ENCODE data around the gene SEMA4D.
"Not testable (repeated sequence)": the region's sequence is repeated elsewhere in the genome, so short reads cannot be mapped to it uniquely, and the experiment has no call there.

Gene SEMA4D

DNA sequence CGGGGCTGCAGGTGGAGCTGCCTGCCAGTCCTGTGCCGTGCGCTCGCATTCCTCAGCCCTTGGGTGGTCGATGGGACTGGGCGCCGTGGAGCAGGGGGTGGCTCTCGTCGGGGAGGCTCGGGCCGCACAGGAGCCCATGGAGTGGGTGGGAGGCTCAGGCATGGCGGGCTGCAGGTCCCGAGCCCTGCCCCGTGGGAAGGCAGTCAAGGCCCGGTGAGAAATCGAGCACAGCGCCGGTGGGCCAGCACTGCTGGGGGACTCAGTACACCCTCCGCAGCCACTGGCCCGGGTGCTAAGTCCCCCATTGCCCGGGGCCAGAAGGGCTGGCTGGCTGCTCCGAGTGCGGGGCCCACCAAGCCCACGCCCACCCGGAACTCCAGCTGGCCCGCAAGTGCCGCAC, 17.5 kb downstream of the SEMA4D start:
- DNase-seq: not testable (repeated sequence)

DNA sequence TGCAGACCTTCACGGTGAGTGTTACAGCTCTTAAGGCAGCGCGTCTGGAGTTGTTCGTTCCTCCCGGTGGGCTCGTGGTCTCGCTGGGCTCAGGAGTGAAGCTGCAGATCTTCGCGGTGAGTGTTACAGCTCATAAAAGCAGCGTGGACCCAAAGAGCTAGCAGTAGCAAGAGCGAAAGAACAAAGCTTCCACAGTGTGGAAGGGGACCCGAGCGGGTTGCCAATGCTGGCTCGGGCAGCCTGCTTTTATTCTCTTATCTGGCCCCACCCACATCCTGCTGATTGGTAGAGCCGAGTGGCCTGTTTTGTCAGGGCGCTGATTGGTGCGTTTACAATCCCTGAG, 18.3 kb downstream of the SEMA4D start:
- DNase-seq: not testable (repeated sequence)

DNA sequence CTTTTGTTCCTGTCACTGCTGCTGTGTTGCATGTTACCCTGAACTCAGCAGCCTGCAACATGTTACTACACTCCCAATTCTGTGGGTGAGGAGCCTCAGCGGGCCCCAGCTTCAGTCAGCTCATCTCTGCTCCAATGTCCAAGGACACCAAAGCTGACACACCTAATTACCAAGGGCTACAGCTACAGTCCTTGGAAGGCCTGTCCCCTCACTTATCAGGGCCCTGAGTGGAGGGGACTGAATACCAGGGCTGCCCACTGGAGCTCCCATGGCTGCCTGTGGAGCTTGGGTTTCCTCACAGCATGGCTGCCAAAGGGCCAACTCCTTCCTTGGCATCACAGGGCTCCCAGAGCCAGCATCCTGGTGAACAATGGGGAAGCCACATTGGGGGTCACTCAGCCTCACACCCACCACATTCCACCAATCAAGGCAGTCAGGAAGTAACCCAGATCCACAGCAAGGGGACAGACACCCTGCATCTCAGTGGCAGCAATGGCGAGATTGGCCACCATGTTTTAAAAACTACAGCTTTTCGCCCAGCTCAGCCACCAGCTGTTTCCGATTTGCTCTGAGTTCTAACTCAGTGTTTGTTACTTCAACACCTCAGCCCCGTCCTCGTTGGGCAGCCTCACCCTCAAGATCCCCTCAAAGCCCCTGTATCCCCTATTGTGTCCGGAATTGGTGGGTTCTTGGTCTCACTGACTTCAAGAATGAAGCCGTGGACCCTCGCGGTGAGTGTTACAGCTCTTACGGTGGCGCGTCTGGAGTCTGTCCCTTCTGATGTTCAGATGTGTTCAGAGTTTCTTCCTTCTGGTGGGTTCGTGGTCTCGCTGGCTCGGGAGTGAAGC, 18.9 kb downstream of the SEMA4D start:
- no peak for DNase-seq

DNA sequence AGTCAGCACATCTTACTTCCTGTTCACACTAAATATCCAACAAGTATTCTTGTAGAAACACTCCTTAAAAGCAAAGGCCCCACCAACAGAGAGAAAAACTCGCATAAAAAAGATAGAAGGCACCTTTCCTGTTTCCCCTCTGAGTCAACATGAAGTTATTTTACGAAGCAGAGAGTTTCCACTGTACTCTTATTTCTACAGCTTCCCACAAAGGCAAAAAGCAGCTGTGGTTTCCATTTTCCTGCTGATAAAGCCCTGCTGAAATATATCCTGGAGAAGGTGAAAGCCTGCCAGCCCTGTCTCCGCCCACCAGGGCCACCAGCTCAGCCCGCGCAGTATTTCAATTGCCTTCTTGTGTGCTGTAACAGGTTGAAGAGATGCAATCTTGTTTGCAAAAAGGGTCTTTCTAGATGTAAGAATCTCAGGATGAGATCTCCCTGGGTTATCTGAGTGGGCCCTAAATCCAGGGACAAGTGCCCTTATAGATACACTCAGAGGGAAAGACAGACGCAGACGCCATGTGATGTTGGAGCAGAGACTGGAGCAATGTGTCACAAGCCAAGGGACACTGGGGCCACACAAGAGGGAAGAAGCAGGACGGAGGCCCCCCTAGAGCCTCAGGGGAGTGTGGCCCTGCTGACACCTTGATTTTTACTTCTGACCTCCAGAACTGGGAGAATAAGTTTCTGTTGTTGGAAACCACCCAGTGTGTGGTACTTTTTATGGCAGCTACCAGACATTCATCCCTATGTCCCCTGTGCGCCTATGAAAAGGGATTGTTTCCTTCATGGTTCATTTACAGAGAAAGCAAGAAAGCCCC, 19.9 kb downstream of the SEMA4D start:
- DNase-seq: no peak

DNA sequence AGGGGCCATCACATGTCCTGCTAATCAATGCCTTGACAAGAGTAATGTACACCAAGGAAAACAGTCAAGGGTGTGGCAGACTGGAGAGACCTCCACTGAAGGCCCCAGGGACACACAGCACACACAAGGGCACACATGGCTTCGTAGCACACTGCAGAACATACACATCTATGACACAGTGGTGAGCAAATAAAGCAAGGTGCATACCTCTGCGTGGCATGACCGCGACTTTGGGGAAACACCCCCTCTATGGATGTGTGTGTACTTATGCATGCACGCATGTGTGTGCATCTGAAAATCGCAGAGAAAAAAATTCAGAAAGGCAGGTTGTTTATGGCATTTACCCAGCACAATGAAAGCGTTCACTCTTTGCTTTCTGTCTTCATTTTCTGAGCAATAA, 20.5 kb downstream of the SEMA4D start:
- no peak for DNase-seq

DNA sequence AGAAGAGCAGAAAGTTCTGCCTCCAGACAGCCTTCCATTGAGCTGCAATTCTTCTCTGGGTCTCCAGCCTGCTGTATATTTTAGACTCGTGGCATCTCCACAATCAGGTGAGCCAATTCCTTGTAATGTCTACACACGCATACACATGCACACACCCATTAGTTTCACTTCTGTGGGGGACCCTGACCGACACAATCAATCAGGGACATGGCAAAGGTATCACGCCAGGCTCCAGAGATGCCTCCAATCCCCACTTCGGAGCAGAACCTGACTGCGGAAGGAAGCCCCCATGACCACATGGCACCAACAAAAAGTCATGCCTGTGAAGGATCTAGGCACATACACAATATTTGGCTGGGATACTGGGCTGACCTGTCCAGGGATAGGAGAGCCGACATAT, 21.4 kb downstream of the SEMA4D start:
- DNase-seq: no peak

DNA sequence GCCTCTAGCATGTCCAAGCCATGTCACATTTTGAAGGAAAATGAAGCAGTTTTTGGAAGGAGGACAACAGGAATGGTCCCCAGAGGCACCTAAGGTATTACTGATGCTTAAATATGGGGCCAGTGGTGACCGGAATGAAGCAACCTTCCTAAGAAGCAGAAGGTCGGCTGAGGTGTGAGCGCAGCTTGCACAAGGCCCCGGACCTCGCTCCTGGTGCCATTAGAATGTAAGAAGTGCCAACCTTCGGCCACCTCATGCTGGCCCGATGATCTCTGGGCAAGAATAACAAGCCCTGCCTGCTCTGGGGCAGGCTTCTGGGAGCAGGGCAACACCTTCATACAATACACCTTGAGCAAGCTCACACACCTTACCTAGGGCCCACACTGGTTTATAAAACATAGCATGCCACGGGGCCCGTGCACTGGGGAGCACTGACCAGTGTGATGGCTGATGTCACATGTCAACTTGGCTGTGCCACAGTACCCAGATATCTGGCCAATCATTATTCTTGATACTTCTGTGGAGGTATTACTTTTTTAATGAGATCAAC, 21.9 kb downstream of the SEMA4D start:
- no peak for DNase-seq

DNA sequence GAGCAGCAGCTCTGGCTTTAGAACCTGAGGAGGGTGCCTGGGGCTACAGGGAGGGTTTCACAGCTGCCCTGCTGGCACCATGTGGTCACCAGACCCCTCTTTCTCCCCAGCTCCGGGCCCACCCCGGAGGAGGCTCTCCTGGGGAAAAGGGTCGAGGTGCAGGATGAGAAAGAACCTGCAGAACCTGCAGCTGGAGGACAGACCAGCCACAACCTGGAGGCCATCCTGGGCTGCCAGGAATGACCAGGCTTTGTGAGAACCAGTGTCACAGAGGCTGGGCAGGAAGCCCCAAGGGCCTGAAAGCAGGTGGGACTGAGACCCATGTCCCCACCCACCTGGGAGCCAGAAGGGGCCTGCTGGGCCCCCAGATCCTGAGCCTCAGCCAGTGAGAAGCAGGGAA, 23.0 kb downstream of the SEMA4D start:
- DNase-seq: no peak

DNA sequence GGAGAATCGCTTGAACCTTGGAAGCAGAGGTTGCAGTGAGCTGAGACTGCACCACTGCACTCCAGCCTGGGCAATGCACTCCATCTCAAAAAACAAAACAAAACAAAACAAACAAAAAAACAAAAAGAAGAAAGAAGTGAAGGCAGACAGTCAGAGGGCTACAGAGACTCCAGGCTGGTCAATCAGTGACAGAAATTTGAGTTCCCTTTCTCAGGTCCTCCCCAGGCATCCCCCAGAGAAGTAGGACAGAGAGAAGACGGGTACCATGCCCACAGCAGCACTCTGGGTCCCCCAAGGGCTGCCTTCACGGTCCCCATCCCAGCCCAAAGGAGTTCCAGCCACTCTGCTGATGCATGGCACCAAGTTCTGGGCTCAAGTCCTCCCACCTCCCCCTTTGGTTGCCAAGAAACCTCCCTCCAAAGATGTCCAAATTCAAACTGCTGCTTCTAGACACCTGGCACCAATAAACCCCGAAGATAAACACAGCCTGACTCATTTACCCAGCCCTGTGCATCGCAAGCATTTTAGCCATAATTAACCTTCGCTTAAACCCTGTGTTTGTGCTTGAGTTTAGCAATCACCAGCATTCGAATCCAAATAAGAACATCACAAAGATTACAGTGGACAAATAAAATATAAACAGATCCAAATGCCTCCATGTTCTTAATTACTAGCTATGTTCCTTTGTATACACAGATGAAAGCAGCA, 24.0 kb downstream of the SEMA4D start:
- DNase-seq: no peak

DNA sequence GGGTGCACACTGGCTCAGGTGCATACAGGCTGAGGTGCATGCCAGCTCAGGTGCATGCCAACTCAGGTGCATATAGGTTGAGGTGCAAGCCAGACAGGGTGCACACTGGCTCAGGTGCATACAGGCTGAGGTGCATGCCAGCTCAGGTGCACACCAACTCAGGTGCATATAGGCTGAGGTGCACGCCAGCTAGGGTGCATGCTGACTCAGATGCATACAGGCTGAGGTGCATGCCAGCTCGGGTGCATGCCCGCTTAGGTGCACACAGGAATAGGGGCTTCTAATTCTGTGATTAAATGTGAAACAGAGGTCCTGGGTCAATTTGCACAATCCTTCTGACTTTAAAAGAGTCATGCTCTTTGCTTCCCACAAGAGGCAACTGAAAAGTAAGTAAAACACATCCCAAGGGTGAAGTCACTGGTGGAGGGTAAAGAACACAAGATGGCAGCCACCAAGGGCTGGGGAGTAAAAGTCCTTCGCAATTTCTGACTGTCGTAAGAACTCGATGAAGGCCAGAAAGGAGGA, 26.1 kb downstream of the SEMA4D start:
- not testable (repeated sequence) for DNase-seq

DNA sequence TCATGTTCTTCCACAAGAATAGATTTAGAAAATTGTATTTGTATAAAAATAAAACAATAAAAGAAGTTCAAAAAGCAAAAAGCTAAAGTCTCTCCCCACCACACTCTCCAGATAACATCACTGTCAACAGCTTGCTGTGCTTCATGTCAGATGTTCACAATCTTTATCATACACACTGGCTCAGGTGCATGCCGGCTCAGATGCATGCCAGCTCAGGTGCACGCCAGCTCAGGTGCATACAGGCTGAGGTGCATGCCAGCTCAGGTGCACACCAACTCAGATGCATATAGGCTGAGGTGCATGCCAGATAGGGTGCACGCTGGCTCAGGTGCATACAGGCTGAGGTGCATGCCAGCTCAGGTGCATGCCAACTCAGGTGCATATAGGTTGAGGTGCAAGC, 26.5 kb downstream of the SEMA4D start:
- DNase-seq: no peak

DNA sequence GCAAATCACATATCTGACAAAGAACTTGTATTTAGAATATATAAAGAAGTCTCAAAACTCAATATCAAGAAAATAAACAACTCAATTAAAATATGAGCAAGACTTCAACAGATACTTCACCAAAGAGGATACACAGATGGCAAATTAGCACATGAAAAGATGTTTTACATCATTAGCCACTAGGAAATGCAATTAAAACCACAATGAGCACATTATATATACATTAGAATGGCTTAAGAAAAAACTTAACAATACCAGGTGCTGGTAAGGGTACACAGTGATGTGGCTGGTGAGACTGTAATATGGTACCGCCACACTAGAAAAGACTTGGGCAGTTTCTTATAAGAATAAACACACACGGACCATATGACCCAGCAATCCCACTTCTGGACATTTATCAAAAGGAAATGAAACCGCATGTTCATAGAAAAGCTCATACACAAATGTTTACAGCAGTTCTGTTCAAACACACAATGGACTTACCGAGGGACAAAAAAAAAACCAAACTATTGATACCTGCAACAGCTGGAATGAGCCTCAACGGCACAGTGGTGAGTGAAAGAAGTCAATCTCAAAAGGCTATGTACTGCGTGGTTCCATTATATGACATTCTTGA, 27.6 kb downstream of the SEMA4D start:
- peak; percentile 17 for DNase-seq

DNA sequence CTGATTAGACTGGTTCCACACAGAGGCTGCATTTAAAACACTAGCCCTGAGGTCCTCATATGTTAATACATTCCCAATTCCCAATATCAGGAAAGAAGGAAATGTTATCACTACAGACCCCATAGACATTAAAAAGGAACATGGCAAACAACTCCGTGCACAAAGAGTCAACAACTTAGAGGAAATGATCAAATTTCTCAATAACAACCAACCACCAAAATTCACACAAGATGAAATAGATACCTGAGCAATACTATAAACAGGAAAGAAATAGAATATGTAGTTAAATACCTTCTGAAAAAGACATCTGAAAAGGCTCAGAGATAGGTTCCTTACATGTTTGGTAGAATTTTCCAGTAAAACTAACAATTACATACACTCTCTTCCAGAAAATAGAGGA, 28.9 kb downstream of the SEMA4D start:
- no peak for DNase-seq

DNA sequence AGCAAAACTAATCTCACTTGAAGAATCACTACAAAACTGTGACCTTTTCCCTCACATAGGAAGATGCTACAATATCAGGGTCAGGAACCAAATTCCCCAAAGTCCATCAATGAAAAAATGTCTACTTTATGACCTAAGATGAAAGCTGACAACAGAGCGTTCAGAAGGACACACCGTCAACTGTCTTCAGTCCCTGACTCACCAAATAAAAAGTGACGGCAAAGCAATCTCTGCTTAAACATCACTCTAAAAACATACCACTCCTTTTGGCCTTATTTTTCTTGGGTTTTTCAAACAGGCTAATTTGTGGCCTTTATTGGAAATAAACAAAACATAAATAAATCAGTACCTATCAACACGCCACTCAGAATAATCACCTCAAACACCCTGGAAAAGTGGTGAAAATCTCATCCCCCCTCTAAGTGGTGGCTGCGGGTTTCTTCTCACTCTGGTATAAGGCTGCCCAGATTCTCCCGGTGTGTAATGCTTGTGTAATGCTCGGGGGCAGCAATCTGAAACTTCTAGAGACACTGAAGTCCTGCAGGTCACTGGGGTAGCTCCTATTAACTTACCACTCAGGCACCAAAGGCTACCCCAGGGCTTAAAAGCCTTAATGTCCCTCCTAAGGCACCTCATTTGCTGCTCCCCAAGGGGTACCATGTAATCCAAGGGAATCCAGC, 29.5 kb downstream of the SEMA4D start:
- DNase-seq: no peak

DNA sequence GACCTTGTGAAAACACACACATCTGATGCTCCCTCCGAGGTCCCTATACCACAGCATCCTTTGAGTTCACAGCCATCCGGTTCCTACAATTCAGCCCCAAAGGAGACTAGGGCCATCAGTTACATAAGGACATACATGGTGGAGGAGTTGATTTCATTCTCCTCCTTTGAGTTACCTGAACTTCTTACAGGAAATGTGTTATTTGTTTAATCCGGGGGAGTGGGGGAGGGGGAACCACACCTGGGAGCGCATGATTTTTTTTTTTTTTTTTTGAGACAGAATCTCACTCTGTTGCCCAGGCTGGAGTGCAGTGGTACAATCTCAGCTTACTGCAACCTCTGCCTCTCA, 30.7 kb downstream of the SEMA4D start:
- no peak for DNase-seq

DNA sequence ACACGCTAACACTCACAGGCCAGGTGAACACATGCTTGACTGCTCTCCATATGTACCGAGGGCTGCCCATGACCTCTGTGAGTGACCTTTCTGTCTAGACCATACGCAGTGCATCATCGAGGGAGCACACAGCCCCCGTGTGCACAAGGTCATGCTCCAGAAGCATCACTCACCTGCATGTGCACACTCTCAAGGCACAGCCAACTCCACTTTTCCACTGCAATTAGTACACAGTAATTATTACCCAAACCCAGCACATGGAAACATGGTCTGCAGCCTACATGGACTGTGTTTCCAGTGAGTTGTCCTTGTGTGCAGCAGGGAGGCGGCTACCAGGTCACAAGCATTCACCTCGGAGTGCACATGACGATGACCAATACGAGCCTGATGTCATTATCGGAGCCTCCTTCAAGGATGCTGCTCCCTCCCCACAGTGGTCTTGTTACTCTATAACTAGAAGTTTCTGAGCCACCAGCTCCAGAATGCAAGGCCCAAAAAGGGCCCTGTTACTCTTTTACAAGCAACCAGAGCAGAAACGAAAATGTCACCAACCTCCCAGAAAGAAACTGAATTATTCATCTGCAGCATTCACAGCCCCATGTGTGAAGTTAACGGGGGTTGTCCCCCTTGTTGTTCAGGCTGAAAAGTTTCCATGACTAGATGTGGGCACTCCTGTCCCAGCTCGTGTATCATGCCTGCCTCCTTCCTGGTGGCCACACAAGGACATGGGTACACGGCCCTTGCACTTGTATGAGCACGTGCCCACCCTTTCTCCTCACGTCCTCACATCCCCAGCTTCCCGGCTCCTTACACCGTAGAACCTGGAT, 31.2 kb downstream of the SEMA4D start:
- no peak for DNase-seq

DNA sequence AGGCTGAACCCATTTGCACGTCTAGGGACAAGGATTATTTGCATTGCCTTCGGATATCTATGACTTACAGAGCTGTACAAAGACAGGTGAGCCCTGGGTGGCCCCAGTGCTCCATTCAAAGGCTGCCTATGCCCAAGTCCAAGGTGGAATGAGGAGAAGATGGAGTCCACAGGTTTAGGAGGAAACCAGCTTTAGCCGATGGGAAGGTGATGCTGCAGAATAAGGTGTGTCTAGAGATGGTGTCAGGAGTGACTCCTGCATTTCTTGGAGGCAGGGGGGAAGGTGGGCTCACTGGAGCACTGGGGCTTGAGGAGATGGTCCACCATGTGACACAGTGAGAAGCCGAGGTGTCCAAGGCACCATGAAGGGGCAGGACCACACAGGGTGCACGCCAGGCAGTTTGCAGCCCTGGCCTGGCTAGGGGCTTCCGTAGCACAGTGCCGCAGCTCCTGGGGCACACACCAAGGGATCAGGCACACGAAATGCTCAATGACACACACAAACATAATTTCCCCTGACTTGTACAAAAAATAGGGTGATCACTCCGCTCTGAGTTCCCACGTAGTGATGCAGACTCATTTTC, 32.1 kb downstream of the SEMA4D start:
- DNase-seq: no peak

DNA sequence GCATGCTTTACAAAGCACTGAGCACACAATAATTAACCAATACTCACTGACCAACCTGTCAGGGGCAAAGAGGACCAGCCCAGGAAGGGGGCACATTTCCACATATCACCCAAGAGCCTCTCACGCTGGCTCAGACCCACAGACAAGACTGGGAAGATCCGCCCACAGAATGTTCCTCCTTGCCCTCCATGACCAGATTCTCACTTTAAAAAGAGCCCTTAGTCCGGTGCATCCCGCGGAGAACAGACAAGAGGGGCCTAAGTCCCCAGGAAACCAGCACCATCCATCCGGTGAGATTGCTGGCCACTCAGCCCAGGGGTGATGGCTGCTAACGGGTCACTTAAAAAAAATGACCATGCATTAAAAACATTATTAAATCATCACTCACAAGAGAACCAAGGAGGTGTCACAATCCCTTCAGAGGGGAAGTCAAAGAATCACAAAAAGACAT, 32.9 kb downstream of the SEMA4D start:
- no peak for DNase-seq

DNA sequence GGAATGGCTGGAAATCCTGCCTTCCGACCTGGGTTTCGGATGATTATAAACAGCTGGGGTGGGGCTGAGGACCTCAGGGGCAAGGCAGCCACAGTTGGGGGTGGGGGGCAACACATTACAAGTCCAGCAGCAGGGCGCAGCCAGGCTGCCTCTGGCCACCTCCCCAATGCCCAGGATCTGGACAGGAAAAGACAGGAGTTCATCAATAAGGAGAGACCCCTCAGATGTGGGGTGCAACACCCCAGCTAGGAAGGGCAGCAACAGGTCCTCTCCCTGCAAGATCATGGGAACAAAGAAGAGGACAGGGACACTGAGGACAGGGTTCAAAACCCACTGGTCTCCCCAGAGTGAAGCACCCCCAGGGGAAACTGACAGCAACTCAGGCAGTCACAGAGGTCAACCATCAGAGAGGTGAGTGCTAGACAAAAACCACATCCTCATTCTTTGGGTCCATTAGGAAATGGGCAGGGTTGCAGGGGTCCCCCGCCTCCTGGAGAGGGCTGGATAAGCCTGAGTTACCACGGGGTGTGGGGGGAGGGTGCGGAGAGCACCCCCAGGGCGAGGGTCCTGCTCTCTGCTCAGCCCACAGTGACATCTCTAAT, 33.5 kb downstream of the SEMA4D start:
- DNase-seq: no peak

Measured in NCI-H82 (cell line).